GM18498 (cell line): ENCODE measurements around the gene DGCR8.
"Not testable (repeated sequence)": the region's sequence is repeated elsewhere in the genome, so short reads cannot be mapped to it uniquely, and the experiment has no call there.

Source experiments
- ATAC-seq: cut with Tn5 transposase; IDR thresholded peaks from one replicate; pipeline ENCODE4 v1.9.1; 2021; ENCODE audit warnings: mild to moderate bottlenecking, moderate library complexity; ENCODE audit not compliant: unreplicated experiment

Gene DGCR8

DNA sequence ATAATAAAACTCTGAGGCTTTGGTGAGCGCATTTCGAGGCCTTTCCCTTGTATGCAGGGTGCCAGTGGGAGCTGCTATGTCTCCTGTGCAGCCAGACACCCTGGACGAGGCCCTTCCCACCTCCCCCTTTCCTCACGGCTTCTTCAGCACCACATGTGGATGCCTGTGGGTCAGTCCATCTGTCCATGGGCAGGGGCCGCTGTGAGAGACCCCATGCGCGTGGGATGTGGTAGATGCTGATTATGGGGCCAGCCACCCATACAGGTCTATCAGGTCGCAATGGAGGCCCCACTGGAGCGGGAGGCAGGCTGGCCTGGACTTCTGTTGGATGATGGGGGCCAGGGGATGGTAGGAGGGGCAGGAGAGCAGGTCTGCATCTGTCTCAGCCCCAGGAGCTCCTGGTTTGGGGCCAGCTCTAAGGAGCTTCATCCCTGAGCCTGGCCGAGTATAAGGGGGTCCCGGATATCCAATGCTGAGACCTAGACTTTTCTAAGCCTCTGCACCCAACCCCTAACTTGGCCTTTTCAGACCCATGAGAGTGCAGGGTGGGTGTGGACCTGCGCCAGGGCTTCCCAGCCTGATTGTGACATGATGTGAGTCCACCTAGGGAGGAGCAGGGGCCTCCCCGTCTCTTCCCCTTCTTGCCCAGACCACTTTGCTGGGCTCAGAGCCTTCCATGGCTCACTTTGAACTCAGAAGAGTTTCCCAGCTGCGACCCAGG, 14.0 kb upstream of the DGCR8 start:
- ATAC-seq = no peak

DNA sequence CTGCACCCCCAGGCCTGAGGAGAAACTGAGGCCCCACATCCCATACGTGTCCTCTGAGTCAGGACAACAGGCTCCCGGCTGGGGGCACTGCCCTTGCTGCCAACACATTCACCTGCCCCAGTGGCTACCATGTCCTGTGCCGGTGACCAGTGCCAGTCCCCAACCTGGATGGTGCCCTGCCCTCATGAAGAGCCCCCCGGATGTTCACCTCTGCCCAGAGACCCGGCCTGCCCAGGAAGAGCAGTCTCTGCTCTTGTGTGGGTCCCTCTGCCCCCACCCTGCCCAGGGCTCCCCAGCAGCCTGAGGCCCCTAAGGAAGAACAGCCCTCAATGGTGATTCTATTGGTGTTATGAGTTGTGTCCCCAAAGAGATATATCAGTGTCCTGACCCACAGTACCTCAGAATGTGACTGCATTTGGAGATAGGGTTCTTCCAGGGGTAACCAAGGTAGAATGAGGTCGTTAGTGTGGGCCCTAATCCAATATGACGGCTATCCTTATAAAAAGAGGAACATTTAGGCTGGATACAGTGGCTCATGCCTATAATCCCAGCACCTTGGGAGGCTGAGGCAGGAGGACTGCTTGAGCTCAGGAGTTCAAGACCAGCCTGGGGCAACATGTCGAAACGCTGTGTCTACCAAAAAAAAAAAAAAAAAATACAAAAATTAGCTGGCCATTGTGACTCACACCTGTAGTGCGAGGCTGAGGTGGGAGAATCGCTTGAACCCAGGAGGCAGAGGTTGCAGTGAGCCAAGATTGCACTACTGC, 13.2 kb upstream of the DGCR8 start:
- ATAC-seq = no peak

DNA sequence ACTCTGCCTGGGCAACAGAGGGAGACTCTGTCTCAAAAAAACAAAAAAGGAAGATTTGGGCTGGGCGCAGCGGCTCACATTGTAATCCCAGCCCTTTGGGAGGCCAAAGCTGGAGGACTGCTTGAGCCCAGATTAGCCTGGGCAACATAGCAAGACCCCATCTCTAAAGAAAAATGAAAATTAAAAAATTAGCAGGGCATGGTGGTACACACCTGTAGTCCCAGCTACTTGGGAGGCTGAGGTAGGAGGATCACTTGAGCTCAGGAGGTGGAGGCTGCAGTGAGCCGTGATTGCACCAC, 12.7 kb upstream of the DGCR8 start:
- ATAC-seq = not testable (repeated sequence)

DNA sequence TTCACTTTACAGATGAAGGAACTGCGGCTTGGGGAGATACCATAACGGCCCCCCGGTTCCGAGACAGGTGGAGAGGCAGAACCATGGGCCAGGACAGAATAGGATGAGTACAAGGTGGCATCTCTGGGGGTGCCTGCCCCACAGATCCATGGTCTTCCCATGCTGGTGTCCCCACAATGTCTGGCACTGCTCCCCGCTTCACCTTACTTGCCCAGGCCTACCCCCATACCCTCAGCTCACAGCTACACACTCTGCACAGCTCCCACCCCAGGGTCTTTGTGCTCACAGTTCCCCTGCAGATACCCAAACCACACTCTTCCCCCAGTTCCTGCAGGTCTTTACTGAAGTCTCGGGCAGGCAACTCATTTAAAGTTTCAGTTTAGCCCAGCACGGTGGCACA, 11.4 kb upstream of the DGCR8 start:
- no peak for ATAC-seq

DNA sequence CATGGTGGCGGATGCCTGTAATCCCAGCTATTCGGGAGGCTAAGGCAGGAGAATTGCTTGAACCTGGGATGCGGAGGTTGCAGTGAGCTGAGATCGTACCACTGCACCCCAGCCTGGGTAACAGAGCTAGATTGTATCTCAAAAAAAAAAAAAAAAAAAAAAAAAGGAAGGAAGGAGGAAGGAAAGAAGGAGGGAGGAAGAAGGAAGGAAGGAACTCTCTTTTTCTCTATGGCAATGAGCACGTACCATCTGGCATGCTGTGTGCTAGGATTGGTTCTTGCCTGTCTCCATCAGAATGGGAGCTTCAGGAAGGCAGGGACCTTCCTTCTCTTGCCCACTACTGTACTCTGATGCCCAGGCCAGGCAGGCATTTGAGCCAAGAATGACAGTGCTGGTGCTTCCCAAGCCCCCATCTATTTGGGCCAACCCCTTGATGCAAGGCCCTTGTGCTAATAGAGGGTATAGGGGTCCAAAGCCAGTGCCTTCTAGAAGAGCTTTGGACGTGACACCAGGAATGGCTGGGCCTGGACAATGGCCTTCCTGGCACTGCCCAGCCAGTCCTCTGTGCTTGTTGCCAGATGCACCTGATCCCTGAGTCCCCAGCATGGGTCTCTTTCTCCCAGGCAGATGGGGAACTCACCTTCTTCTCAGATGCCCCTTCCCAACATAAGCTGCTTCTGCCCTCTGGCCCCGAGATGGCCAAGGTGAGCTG, 10.6 kb upstream of the DGCR8 start:
- no peak for ATAC-seq

DNA sequence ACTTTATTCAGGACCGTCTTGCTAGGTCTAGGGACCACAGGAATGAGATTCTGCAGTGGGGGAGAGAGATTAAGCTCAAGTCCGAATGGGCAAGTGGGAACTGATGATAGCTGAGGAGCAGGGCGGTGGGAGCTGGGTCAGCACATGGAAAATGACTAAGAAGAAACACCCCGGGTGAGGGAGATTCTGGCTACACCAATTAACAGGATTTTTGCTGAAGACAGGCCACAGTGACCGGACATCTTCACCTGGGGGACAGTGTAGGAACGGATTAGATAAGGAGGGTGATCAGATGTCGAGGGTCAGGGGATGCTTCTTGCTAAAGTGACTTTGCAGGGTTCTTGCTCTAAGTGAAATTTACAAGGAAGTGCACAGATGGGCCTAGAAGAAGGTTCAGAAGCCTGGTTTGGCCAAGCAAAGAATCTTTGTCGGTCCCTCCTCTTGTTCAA, 8.5 kb upstream of the DGCR8 start:
- no peak for ATAC-seq

DNA sequence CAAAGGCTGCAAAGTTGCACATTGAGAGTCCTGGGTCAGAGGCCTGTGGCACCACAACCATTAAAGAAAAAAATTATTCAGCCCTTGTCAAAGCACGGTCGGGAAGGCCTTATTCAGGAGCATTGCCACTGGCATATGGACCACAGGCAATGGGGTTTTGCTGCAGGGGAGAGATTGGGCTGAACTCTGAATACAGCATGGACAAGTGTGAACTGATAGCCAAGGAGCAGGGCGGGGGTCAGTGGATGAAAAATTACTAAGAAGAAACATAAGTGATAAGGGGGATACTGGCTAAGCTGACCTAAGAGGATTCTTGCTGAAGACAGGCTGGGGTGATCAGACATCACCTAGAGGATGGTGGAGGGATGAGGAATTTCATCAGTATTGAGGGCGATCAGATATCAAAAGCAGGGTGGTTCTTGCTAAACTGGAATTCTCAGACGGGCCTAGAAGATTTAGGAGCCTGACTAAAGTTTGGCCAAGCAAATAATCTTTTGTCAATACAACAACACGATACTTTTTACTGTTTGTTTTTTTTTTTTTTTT, 3.3 kb upstream of the DGCR8 start:
- ATAC-seq = no peak

DNA sequence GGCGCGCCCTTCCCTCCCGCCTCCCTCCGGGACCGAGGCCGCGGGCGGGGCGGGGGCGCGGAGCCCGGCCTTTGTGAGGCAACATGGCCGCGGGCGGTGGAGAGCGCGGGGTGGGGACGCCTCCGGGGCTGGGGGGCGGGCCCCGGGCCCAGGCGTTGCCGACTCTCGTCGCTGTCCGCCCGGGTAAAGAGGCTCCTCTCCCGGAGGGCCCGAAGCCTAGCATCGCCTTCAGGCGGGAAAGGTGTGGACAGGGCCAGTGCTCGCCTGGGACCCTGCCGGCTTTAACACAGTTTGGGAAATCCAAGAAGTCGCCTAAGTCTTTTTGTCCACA, 369 bp downstream of the DGCR8 start:
- ATAC-seq = peak; percentile 76

DNA sequence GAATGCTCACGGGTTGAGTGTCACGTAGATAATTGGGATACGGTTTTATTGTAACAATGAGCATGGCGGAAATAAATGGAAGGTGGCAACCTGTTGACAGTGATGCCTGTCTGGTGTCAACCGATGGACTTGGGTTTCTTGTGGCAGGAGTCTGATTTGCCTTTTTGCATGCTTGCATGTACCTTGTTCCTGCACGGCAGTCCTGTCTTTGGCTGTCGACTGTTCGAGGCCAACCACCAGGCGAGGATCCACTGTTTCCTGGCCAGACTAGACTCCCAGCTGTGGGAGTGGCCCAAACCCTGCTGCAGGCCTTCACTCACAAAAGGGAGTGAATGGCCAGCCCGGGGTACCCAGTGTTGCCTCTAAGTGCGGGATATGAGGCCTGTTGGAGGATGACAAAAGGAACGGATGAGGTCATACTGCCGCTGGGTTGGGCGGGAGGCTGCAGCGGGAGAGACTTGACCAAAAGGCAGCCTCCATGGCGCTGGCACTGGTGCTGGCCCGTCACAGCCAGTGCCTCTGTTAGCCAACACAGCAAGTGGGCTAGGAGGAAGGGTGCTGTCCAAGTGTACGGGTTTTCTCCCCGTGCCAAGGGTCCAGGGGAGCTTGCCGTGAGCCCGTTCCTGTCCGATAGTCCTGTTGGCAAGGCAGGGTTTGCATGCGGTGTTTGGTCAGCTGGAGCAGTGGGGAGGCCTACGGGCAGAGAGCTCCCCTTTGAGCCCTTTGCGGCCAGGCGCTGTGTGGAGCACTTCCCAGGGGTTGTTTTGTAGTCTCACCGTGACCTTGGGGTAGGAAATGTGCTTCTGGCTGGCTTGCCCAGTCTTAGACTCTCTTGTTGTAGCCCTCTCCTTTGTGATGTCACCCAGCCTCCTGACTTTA, 974 bp downstream of the DGCR8 start:
- no peak for ATAC-seq

DNA sequence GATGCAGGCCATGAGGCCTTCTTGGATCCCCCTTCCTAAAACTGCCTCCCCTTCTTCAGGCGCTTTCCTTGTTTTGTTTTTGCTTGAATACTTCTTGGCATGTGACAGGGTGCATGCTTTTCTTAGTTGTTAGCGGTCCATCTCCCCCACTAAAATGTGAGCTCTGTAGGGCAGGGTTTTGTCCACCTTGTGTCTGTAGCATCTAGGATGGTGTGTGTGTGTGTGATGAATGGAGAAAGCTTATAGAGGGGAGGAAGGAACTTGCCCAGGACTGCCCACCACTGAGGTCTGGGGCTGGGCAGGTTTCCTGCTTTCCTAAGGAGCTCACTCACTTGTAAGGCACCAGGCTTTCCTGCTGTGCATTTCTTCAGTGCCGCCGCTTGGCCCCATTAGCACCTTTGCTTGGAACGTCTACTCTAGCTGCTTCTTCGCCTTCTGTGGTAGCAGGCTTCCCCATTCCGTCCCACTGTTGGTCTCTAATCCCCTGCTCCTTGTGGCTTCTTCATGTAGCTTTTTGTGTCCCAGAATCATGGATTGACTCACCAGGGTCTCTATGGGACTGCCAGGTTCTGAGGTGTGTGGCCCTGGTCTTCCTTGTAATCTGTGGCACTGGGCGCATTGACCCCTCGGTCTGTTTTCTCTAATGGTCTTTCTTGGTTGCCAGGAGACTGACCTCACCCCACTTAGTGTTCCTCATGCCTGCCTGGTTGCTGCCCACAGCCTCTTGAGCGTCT, 3.3 kb downstream of the DGCR8 start:
- no peak for ATAC-seq

DNA sequence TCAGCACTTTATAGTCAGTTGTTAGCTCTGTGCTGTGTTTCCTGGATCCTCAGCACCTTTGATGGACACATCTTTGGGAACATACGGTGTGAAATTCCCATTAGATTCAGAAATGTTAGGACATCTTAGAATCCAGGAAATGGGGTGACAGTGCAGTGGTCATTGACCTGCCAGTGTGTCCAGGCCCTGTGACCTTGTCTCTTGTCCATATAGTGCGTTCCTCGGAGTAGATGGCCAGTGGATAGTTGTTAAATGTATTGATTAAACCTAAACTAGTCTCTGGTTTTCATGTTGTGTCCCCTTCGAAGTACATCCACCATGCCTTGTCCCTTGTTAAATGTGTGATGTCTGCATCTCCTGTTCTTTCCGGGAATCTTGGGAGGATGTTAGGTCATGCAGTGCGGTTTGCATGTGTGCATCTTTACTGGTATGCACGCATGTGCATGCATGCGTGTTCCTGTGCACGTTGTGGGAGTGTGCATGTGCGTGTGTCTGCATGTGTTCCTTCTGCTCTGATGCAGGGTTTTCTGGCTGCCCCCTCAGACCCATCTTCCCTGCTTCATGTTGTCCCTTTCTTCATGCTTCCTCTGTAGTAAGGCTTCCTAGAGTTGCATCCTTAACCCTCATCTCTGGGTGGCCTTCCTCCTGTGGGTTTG, 4.0 kb downstream of the DGCR8 start:
- no peak for ATAC-seq

DNA sequence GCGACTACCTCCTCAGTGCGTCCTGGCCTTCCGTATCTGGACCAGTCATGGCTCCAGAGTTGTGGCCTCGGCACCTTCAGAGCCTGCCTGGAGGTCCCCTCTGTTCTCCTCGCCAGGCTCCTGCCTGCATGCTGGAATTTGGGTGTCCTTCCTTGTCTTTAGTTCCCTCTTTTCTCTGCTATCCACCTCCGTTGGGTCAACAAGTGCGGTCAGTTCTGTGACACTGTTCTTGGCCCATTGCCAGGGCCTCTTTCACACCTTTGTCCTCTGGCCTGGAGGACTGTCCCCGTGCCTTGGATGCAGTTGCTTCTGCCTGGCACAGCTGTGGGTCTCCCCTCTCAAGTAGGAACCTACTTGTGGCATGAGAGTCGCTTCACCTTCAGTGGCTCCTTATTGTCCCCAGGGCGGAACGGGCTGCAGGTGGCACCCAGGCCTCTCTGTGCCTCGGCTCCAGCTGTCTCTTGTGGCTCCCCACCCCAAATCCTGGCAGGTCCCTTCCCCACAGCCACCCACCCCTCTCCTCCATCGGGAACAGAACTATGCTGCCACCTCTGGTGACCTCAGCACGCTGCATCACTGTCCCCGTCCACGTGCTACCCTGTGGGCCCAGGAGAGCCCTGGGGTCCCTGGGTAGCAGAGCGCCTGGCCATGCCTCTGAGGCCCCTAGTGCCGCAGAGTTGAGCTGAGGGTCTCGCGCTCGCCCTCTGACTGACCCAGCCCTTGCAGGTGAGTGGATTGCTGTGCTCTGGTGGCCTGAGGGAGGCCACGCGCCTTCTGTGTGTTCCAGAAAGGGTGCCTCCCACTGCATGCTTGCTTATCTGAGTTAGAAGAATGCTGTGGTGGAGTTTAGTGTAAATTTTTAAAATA, 4.7 kb downstream of the DGCR8 start:
- no peak for ATAC-seq

DNA sequence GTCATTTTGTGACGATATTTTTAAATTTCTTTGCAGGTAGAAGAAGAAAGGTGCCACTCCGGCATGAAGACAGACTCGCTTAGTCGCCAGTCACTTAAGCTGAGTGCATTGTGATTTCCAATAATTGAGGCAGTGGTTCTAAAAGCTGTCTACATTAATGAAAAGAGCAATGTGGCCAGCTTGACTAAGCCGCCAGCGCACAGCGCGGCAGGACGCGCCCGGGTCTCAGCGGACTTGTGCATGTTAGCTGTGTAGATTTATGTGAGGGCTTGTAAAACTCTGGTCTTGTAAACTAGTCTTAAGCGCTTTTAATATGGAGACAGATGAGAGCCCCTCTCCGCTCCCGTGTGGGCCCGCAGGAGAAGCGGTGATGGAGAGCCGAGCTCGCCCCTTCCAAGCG, 5.6 kb downstream of the DGCR8 start:
- no peak for ATAC-seq

DNA sequence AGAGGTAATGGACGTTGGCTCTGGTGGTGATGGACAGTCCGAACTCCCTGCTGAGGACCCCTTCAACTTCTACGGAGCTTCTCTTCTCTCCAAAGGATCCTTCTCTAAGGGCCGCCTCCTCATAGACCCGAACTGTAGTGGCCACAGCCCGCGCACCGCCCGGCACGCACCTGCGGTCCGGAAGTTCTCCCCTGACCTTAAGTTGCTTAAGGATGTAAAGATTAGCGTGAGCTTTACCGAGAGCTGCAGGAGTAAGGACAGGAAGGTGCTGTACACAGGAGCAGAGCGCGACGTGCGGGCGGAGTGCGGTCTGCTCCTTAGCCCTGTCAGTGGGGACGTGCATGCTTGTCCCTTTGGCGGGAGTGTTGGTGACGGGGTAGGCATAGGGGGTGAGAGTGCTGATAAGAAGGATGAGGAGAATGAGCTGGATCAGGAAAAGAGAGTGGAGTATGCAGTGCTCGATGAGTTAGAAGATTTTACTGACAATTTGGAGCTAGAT, 6.1 kb downstream of the DGCR8 start:
- ATAC-seq = no peak

DNA sequence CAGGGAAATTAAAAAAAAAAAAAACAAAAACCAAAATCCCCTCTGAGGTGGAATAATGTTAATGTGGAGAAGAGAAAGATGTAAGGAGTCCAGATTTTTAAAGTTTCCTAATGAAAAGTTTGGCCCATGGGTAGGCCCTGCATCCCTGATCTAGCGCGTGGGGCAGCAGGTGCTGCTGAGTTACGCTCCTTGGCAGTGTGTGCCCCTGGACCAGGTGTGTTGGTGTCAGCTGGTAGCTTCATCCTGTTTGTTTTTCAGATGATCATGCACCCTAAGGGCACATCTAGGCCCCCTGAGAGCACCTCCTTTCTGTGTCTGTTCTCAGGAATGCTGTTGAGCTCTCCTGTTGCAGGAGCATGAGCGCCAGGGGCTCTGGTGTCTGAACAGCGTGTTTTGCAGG, 6.7 kb downstream of the DGCR8 start:
- ATAC-seq = no peak

DNA sequence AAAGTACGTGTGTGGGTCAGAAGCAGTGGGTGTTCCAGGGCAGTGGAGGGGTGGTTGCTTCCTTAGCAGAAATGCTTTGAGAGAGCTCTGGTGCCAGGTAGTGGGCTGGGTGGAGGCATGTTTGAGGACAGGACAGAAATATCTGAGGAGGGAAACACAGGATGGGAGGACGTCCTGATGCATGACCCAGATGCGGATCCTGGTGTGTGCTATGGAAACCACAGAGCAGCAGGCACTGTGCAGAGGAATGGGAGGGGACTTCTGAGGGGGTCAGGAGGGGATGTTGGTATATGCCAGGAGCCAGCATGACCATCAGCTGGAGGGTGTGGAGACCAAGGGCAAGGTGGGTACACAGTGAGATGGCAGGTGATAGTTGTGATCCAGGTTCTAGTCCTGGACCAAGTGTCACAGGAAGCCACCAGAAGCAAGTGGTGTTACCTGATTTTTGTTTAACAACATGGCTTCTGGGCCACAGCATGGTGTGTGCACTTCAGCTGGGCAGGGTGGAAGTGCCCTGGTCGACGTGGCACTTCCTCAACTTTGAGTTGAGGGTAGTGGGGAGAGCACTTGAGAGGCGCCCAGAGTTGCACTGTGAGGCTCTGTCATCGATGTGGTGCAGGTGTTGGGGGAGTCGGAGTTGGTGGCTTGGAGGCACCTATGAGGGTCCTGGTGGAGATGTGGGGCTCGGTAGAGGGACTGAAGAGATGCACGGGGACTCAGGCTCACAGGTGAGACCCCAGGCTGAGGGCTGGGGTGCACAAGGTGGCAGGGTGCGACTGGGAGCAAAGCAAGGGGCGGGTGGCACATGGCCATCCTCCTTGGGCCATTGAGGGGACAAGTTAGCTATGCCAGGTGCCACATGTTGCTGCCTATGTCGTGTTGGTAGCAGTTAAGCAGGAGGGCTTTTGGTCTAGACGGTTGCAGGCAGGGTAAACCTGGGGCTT, 7.5 kb downstream of the DGCR8 start:
- ATAC-seq = no peak

DNA sequence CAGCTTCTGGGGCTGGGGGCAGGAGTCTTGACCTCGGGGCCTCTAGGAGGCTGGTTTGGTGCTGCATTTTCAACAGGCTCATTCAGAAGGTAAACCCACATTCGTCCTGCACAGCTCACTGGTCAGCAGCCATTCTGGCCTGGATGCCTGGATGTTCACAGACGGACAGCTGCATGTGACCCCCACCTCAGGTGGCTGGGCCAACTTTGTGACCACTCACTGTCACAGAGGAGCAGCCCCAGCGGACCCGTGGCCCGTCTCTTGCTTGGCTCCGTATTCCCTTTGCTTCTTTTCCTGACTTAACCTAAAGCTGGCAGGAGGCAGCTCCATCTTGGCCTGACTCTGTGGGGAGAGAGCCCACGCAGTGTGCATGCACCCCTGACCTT, 8.2 kb downstream of the DGCR8 start:
- no peak for ATAC-seq
